Melanocyte of skin (primary cell): ENCODE data around the gene REELD1. TPM values are rescaled to one million over a fixed set of nuclear protein-coding genes. Genes with fewer than 3 reads are reported as not detected.

Source experiments
- total RNA-seq, 2 donors: library from RNA; depleted of rRNA; stranded (reverse); fragments of >200 nt; gene quantifications; 2 replicates each; pipeline ENCODE4 v1.2.3, GENCODE V29; 2012

Gene REELD1
- total RNA-seq = not detected

GRCh38 chr4:146214238-146214637 is at the start of gene REELD1:
REELD1 (plus strand) TSS chr4:146214538; CDS start chr4:146216953, 2,415 bp downstream.

GRCh38 chr4:146175541-146176453 is 38.5 kb upstream of the REELD1 start, which contains the start of gene LSM6:
LSM6 (plus strand) TSS chr4:146175718; CDS start chr4:146182922, 7,204 bp downstream.

Other genes starting within 250 kb of the REELD1 start
- gene LSM6, start 38.8 kb upstream of the REELD1 start, total RNA-seq = 10 to 100 TPM in 1 of 2 donors, 1 to 10 TPM in 1; 9.6 to 21.6 TPM